ENCODE measurements around the gene MYO3A.
"Not testable (repeated sequence)": the region's sequence is repeated elsewhere in the genome, so short reads cannot be mapped to it uniquely, and the experiment has no call there.

Gene MYO3A

DNA sequence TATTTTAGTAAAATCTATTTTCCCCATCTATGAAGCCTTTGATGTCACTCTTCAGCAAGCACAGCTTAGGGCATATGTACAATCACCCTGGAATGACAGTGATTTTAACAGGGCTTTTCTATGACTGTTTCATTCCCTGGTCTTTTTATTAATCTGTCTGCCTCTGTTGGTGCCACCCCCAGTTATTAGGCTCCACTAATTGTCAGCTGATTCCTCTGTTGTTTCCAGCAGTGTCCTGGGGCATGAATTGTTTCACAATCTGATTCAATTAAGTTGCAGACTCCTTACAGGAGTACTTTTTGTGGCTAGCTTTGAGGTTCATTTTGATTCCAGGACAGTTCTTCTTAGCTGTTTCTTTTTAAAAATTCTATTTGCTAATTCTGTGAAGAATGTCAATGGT is 38.6 kb downstream of the MYO3A start:
- in situ Hi-C loops (cut with MboI; ENCODE audit: low sequenced_read_pairs), result no loop called here

DNA sequence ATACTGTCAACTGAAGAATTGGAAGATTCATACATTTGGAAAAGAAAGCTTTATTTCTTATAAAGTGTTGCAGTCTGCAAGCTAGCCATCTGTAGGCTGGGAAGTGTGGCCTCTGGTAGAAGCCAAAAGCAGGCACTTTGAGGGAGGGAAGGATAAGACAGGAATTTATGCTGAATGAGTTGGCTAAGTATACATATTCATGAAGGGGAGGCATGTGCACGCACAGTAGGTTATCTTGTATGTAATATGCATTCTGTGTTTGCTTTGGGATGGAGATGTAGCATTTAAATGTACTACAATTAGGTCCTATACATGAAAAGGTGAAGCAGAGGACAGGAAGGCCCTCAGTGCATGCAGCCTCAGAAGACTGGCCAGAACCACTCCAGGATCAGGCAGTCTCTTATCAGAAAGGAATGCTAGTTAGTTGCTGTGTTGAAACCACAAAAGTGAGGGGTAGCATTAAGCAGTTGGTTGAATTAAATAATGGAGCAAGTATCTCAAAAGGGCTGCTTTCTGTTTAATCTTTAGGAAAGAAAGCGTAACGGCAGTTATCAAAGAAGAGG is 40.9 kb downstream of the MYO3A start:
- in situ Hi-C loops (cut with MboI; ENCODE audit: low sequenced_read_pairs), result no loop called here

DNA sequence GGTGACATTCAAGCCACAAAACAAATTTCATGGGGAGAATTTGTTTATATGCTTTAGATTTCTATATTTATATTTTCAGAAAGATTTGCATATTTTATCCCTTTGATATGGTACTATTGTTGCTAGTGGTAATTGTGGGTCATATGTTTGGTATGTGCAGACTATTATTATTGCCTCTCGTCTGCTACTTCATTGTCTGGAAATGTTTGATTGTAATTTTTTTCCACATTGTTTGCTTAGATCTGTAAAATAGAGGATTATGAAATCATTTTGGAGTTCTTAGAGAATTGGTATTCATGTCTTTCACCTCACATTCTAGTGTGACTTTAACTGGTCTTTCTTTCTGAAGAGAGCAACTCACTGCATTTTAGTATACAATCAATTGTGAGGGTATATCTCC is 44.7 kb downstream of the MYO3A start:
- in situ Hi-C loops (cut with MboI; ENCODE audit: low sequenced_read_pairs), result no loop called here

DNA sequence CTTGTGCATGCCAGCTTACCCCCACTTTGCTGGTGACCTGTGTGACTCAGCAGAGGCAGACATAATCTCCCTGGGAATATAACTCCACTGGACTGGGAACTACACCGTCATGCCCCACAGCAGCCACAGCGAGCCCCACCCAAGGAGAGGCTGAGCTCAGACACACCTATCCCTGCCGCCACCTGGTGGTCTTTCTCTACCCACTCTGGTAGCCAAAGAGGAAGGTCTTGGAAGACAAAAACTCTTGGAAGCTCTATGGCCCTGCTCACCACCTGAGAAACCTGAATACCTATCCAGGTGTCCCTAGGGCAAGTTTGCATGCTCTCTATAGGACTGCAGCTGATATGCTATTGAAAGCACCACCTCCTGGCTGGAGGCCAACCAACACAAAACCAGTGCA is 48.1 kb downstream of the MYO3A start:
- in situ Hi-C loops (cut with MboI; ENCODE audit: low sequenced_read_pairs), result no loop called here

DNA sequence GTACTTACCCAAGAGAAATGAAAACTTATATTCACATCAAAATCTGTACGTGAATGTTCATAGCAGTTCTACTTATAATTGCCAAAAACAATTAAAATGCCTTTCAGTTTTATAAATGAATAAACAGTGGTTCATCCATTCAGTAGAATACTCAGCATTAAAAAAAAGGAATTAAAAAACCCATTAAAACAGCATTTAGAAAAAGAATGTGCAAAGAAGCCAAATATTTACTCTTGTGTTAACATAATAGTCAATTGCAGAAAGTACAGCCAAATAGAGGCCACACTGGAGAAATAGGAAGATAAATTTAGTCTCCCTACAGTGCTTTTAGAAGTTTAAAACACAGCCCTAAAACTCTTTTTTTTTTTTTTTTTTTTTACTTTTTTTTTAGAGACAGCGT is 54.6 kb downstream of the MYO3A start:
- in situ Hi-C loops (cut with MboI; ENCODE audit: low sequenced_read_pairs), result no loop called here

DNA sequence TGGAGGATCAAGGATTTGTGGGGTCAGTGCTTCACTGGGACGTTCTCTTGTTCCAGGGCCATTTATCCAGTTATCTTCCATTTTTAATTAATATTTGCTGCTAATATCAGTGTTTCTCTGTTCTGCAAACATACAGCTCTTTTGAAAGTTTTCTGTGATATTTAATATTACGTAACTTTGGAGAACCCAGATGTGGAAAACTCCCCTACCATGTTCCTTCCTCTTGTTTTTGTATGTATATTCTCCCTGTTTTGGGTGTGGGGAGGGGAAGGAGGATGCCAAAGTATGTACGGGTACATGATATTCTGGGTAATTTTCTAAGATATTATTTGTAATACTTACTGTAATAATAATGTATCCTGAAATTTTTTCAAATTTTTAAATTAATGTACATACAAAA is 55.9 kb downstream of the MYO3A start:
- in situ Hi-C loops (cut with MboI; ENCODE audit: low sequenced_read_pairs), result no loop called here

DNA sequence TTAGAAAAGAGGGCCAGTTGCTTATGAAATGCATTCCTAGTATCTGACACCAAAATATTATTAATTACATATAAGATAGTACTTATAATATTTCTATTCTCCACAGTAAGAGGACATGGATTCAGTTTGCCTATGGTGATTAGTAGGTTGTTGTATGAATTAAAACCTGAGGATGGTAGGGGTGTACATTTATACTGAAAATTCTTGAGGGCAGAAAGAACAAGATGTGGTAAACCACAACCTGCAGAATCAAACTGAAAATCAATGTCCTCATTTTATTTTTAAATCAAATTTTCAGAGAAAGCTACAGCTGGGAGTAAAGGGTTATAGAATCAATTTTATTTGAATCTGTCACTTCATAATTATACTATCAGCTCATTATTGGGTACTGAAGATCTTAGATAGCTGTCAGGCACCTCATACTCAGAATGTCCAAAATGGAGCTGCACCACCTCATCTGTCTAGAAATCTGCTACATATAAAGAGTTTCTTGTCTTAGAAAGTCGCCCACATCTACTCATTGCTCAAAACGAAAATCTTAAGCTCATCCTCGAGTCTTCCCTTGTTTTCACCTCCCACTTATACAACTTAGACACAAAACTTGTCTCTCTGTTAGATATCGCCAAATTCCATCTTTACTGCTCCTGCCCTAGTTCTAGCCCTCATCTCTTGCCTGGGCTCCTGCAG is 65.4 kb downstream of the MYO3A start:
- in situ Hi-C loops (cut with MboI; ENCODE audit: low sequenced_read_pairs), result no loop called here

DNA sequence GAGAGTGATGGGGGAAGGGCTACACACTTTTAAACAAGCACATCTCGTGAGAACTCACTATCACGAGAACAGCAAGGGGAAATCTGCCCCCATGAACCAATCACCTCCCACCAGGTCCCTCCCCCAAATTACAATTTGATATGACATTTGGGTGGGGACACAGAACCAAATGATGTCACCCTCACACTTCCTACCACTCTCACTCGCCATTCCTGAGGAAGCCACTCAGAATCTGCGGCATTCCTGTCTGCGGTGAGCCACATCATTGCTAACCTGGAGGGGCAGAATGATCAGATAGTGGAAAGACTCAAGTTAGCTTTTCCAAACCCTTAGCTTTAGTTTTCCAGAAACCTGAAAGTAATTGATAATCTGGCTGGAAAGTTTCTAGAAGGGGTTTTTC is 66.9 kb downstream of the MYO3A start:
- in situ Hi-C loops (cut with MboI; ENCODE audit: low sequenced_read_pairs), result no loop called here

DNA sequence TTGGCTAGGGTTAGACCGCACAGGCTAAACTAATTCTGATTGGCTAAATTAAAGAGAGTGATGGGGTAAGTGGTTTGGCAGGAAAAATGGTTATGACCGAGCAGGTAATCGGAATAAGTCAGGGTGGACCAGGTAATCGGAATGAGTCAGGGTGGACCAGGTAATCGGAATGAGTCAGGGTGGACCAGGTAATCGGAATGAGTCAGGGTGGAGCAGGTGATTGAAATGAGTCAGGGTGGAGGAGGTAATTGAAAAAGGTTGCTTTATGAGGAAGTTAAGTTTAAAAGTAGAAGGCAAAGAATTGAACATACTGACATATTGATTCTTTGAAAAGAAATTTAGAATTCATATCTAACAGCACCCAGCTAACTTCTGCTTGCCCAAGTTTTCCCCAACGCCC is 68.4 kb downstream of the MYO3A start:
- in situ Hi-C loops (cut with MboI; ENCODE audit: low sequenced_read_pairs), result not testable (repeated sequence)

DNA sequence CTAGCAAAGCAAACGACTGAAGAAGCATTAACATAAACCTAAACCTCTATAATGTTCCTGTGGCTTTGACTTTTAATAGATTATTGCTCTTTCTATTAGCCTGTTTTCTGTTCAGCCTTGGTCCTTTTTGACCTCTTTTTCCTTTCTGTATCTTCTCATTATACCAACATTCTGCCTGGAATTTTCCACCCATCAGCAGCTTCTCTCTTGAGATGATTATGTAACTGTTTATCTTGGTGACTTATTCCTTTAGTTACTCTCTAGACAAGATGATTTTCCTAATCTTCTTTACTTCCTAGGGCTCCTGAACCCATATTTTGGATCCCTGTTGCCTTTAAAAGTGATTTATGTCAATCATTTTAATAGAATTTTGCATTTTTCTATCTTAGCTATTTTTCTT is 81.1 kb downstream of the MYO3A start:
- in situ Hi-C loops (cut with MboI; ENCODE audit: low sequenced_read_pairs), result no loop called here

DNA sequence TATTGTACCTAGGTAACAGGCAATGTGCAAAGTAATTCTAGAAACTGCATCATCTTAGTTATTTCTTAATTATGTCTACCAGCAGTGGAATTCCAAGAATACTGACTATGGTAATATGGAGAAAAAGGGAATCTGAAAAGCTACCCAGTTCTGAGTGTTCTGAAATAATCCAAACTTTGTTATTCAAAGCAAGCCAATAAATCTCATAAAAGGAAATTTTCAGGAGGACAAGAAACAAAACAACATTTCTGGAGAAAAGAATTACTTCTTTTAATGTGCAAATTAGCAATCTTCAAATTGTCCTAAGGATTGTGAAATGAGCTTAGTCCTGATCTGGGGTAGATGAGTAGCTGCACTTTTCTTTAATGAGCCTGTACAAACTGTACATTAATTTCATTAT is 88.8 kb downstream of the MYO3A start:
- in situ Hi-C loops (cut with MboI; ENCODE audit: low sequenced_read_pairs), result no loop called here

DNA sequence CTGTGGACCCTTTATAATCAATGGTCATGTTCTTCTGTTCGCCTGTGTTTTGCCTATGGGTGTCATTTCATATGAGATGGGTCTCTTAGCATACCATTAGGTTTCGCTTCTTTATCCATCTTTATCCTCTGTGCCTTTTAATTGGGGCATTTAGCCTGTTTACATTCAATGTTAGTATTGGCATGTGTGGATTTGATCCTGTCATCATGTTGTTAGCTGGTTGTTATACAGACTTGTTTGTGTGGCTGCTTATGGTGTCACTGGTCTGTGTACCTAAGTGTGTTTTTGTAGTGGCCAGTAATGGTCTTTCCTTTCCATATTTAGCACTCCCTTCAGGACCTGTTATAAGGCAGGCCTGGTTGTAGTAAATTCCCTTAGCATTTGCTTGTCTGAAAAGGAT is 90.3 kb downstream of the MYO3A start:
- in situ Hi-C loops (cut with MboI; ENCODE audit: low sequenced_read_pairs), result no loop called here

DNA sequence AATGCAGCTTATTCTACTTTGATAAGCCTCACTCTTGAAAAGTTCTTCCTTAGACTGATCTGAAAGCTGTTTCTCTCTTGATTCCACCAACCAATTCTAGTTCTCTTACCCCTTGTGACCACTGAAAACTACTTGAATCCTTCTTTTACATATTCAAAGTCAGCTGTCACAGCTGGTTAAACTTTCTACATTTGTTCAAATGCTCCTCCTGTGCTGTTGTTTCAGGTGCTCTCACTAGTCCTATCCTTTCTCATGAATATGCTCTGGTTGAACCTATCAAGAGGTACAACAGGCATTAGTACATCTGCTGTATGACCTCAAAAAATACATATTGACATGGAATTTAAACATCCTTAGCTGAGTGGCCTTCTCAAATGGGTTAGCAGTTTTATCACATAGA is 91.5 kb downstream of the MYO3A start:
- in situ Hi-C loops (cut with MboI; ENCODE audit: low sequenced_read_pairs), result no loop called here

DNA sequence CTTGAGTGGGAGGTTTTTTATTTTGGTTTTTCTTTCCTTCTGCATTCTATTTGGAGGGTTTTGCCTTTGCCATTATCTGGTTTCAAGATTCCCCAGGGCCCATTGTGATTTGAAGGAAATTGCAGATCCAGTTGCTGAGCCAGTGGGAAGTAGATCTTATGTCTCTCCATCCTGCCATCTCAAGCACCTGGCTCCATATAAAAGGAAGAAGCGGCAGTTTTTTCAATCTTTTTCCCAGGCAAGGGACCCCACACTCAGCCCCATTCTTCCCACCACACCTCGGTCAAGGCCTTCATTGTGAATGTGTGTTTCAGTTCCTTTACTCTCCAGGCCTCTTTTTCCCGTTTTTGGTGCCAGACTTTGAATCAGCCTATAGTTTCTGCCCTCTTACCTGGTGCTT is 95.8 kb downstream of the MYO3A start:
- in situ Hi-C loops (cut with MboI; ENCODE audit: low sequenced_read_pairs), result no loop called here

DNA sequence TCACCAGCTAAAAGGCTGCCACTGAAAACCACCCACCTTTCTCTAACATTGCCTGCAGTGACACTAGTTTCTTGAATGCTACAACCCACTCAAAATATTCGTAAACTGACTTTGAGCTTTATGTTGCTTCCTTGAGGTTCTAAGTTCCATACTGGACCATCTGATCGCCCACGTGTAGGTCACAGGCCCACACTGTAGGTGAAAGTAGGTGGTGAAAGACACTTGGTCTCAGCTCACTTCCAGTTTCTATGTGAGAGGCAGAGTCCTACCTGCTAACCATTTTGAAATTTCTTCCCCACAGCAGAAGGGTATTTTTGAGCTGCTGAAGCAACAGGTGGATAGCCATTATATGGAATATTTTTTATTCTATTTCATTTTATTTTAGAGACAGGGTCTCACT is 97.3 kb downstream of the MYO3A start:
- in situ Hi-C loops (cut with MboI; ENCODE audit: low sequenced_read_pairs), result no loop called here

DNA sequence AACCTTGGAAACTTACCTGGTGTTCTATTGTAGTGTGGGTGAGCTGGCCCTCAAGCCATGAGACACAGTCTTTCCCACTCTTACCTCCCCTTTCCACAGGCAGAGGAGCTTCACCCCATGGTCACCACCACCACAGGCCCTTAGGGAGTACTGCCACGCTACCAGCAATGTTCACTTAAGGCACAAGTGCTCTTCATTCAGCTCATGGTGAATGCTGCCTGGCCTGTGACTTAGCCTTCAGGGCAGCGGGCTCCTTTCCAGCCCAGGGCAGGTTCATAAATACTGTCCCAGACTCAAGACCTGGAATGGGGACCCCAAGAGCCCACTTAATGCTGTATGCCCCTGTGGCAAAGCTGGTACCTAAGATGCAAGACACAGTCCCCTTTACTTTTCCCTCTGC is 109.4 kb downstream of the MYO3A start:
- in situ Hi-C loops (cut with MboI; ENCODE audit: low sequenced_read_pairs), result no loop called here

DNA sequence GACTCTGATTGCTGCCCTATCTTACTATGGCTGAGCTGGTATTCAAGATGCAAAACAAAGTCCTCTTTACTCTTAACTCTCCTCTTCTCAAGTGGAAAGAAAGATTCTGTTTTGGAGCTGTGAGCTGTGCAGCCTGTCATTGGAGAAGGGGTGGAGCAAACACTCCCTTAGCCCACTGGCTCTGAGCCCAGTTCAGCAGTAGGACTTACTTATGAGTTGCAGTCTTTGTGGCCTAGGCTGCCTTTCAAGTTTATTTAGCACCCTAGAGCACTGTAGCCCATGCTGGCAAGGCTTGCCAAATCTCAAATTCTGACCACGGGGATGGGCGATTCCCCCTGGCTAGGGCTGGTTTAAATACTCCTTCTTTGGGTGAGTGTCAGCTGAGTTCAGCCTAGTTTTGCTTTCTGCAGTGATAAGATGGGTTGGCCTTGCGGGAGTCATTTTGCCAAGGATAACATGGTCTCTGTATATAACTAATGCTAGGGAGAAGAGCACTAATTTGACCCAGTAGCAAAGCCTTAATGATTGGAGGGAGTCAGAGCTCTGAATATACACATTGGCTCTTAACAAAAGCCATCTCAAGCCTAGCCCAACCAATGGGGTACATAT is 110.2 kb downstream of the MYO3A start:
- in situ Hi-C loops (cut with MboI; ENCODE audit: low sequenced_read_pairs), result no loop called here

DNA sequence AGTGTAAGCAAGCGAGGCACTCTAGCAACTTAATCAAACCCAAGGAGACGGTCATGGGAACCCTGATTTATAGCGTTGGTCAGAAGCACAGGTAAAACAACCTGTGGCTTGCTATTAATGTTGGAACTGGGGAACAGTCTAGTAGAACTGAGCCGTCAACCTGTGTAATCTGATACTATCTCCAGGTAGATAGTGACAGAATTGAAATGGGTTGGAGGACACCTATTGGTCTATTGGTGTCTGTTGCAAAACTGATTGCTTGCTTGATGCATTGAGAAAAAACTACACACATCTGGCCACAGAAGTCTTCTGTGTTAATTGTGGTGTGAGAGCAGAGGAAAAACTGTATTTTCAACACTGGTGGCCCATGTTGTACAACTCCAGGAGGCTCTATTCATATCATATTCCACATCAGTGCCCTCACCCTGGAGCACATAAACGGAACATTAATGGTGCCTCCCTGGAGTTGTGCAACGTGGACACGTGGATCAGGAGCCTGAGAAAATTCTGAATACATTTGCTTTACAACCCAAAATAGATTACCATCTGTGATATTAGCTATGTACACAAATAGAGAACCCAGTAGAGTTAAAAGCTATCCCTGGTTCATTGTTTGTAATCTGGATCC is 112.2 kb downstream of the MYO3A start:
- in situ Hi-C loops (cut with MboI; ENCODE audit: low sequenced_read_pairs), result no loop called here

DNA sequence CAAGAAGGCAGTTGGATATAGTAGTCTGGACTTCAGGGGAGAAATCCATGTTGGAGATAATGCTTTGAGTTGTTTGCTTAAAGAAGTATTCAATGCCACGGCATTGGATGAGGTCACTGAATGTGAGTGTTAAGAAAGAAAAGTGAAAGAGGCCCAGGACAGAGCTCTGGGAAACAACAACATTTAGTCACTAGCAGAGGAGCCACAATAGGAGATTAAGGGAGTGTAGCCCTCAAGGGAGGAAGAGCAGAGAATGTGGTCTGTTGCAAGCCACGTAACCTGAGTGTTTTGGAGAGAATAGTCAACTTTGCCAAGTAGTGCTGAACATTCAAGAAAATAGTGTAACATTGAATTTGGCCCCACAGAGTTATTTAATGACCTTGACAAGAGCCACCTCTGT is 114.7 kb downstream of the MYO3A start:
- in situ Hi-C loops (cut with MboI; ENCODE audit: low sequenced_read_pairs), result no loop called here

DNA sequence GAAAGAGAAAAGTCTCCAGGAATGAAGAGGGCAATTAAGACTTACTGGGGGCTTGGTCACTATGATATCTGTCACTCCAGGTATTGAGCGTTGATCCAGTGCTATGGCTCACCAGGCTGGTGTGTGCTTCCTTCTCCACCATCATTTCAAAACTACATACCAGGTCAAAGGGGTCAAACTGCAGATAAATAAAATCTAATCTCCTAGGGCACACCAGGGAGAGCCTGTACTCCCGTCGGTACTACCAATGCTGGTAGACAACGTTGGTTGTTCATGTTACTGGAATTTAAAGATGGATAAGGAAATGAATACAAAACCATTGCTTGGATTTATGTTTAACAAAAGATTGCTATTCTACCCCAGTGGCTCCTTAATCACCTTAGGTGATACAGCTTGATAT is 118.3 kb downstream of the MYO3A start:
- in situ Hi-C loops (cut with MboI; ENCODE audit: low sequenced_read_pairs), result no loop called here

DNA sequence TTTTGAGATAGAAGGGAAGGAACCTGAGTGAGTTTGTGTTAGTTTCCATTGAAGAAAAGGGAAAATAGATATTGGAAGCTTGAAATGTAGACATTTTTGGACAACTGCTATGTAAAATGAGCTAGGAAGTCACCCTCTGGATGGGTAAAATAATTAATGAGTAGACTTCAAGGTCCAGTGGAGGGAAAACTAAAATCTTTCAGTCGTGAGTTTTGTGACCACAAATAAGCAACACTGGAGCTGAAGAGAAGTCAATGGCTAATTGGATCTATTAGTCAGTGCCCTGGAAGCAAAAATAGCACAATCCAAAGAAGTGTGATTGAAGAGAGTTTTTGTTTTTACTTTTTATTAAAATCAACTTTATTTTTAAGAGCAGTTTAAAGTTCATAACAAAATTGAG is 123.4 kb downstream of the MYO3A start:
- in situ Hi-C loops (cut with MboI; ENCODE audit: low sequenced_read_pairs), result no loop called here

DNA sequence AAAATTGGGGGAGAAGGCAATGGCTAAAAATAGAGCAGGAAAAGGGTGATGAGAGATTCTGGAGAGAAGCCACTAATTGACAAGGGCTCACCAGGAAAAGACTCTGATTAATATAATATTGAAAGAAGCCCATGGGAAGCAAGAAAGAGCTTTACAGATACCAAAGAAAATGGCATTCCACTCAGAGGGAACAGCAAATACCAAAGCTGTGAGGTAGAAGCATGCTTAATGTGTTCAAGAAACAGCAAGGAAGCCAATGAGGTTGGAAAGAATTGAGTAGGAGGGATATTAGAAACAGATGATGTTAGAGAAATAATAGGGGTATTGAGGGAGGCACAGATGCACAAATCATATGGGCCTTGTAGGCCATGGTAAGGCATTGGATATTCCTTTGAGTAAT is 130.1 kb downstream of the MYO3A start:
- in situ Hi-C loops (cut with MboI; ENCODE audit: low sequenced_read_pairs), result no loop called here
